Ovary (tissue), 9 donors: ENCODE data around the gene TSPAN14. TPM values are rescaled to one million over a fixed set of nuclear protein-coding genes. Genes with fewer than 3 reads are reported as not detected.

Experiments used
- DNase-seq, 5 donors: peaks; one replicate each; pipeline ENCODE4 v3.0.0-alpha.2; 2019 to 2020
- H3K27ac ChIP-seq, 2 donors: fragments of 200-600 bp; one replicate each; pipeline versions ENCODE4 v1.5.1 to v1.8.0; 2019 to 2022
- H3K27me3 ChIP-seq: fragments of 200-600 bp; one replicate; pipeline ENCODE4 v1.8.0; 2022
- H3K36me3 ChIP-seq: fragments of 200-600 bp; sonication (generic); one replicate; pipeline ENCODE4 v1.5.1; 2019
- H3K4me1 ChIP-seq: one replicate; pipeline ENCODE4 v1.8.1; 2013; ENCODE audit warnings: mild to moderate bottlenecking, moderate library complexity; ENCODE audit not compliant: insufficient read depth
- H3K4me3 ChIP-seq: fragments of 200-600 bp; sonication (generic); one replicate; pipeline ENCODE4 v1.5.1; 2017
- H3K9me3 ChIP-seq, 2 donors: fragments of 200-600 bp in 1 of 2; sonication (generic) in 1 of 2; one replicate each; pipeline versions ENCODE4 v1.5.1 to v1.8.1; 2013 to 2019; ENCODE audit warnings: mild to moderate bottlenecking in 1 of 2, moderate library complexity in 1 of 2
- CTCF ChIP-seq, 3 donors: fragments of 450-650 bp in 2 of 3; fragments of 200-600 bp in 1 of 3; IDR thresholded peaks; one replicate each; pipeline versions ENCODE4 v1.5.1 to v1.8.0; 2016 to 2022; ENCODE audit warnings: antibody characterized with exemption in 3 of 3, mild to moderate bottlenecking in 1 of 3
- EP300 ChIP-seq: sonication (generic); formaldehyde crosslinking; IDR thresholded peaks from one replicate; pipeline ENCODE4 v1.6.1; 2017; ENCODE audit warnings: antibody characterized with exemption
- POLR2A ChIP-seq: fragments of 450-650 bp; IDR thresholded peaks from one replicate; pipeline ENCODE4 v1.6.1; 2017; ENCODE audit warnings: antibody characterized with exemption, mild to moderate bottlenecking, moderate library complexity
- WGBS, 3 donors: extraction: QIAGEN DNeasy Blood & Tissue Kit in 1 of 3; methylation state at CpG; one replicate each; pipeline versions ENCODE4 v1.1.5 to v1.1.7; 2013 to 2017; 5-methylcytosine and 5-hydroxymethylcytosine counted together
- intact Hi-C, 4 donors: fragments of 100-400 bp; cut with DNase I; formaldehyde crosslinking; loops; one replicate each; pipeline versions ENCODE4 v1.11.0 to v1.15.1; 2022 to 2023
- polyA plus RNA-seq, 2 donors: library from polyadenylated mRNA; stranded (reverse); fragments of 200-250 nt in 1 of 2; fragments of 350-450 nt in 1 of 2; fragmentation: Illumina TruSeq in 1 of 2; extraction: RNeasy Lipid Tissue Mini Kit (QIAGEN cat#74804) in 1 of 2; gene quantifications; one replicate each; pipeline ENCODE4 v1.2.3, GENCODE V29; 2013 to 2014
- total RNA-seq, 7 donors: library from RNA; depleted of rRNA in 2 of 7; stranded (reverse); fragments of >200 nt in 2 of 7; fragmentation: NEBNext Ultra II Directional in 3 of 7; extraction: Animal tissue kit (Norgen Biotek cat#: 25700) in 3 of 7; gene quantifications; one replicate each; pipeline versions ENCODE4 v1.1.0 to v1.2.4, GENCODE V29; 2016 to 2023
- donor health status: DM: no; HTN: no; CAD: no; lungs with moderate emphysema.
- donor health status: DM: no; HTN: no; CAD: no.
- donor health status: Bipolar disorder and iron deficiency.
- donor health status: DM: yes; HTN: yes; CAD: no.
- donor health status: DM: no; HTN: no; CAD: no.
- donor health status: DM: yes; HTN: yes; CAD: no.

The TSPAN14 gene
- total and polyA plus RNA-seq, 9 donors: 35.4 to 103 (median 74.8) TPM

DNA sequence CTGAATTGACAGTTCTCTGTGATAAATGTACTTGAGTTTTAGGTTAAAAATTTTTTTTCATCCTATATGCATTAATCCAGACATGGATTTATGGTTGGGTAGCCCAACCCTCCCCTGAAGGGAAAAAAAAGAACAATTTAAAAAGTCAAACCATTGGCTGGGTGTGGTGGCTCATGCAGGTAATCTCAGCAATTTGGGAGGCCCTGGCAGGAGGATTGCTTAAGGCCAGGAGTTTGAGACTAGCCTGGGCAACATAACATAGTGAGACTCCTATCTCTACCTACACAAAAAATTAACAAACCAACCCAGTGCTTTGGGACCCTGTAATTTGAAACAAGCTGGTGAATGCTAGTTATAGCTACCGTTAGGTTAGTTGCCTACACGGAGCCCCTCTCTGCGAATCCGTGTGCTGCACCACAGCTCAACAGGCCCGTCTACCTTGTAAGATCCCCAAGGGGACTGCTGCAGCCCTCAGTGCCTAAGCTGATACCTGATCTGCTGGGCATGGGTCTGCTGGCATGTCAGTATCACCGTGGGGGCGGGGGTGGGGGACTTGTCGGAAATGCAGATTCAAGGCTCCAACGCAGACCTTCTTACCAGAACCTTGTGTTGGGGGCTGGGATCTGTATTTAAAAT is 32.8 kb downstream of the TSPAN14 start:
- Histone ChIP-seq H3K4me3 (no peak overlapping the region), H3K27me3 (no peaks in the 10 kb centered on the region), H3K4me1 (peaks cover 20% of the 10 kb centered on the region), H3K36me3 (no peaks in the 10 kb centered on the region), H3K27ac (no peak overlapping the region), H3K9me3 (no peaks in the 10 kb centered on the region)
- intact Hi-C loops: no loop called here
- 91 to 95% (median 93%) methylated on average over 9 of the region's 9 CpGs for WGBS, 3 donors
- DNase-seq: no peak
- no peak for TF ChIP-seq CTCF (IDR thresholded peaks at IDR 0.05)
- TF ChIP-seq EP300: no peak
- no peak for TF ChIP-seq POLR2A

DNA sequence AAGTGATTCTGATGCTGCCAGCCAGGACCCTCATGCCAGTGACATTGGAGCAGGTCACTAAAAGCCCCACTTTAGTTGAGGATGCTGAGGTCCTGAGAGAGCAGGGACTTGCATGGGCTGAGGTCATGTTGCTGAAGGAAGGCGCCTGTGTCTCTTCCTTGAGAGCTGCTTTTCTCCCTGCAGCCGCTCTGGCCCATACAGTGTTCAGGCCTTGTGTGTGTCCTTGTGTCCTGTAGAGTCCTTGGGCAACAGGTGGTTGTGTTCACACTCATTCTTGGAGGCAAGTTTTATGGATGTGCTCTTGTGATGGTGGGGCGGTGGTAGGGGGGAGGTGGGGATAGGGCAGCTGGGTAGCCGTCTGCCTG is 33.3 kb downstream of the TSPAN14 start:
- Histone ChIP-seq H3K36me3 (no peaks in the 10 kb centered on the region), H3K4me1 (peaks cover 20% of the 10 kb centered on the region), H3K4me3 (no peak overlapping the region), H3K9me3 (no peaks in the 10 kb centered on the region), H3K27me3 (no peaks in the 10 kb centered on the region), H3K27ac (no peak overlapping the region)
- intact Hi-C loops: no loop called here
- 92 to 93% (median 93%) methylated on average over 4 of the region's 4 CpGs for WGBS, 3 donors
- no peak for DNase-seq
- TF ChIP-seq POLR2A (no peak), EP300 (no peak), CTCF (IDR thresholded peaks at IDR 0.05) (no peak)

- intact Hi-C loops: no loop called here
- 90 to 96% (median 92%) methylated on average over 14 of the region's 14 CpGs for WGBS, 3 donors
- peaks cover 20% of the 10 kb centered on the region for H3K4me1 ChIP-seq
- TF ChIP-seq CTCF (IDR thresholded peaks at IDR 0.05) (no peak), POLR2A (no peak), EP300 (no peak)
- no peak for DNase-seq
- no peaks in the 10 kb centered on the region for H3K27me3 ChIP-seq
- no peak overlapping the region for H3K4me3 ChIP-seq
- no peaks in the 10 kb centered on the region for H3K36me3 ChIP-seq
- H3K9me3 ChIP-seq: no peaks in the 10 kb centered on the region
- H3K27ac ChIP-seq: no peak overlapping the region
Measured at GRCh38 chr10:80487791-80488538, 33.9 kb downstream of the TSPAN14 start.

DNA sequence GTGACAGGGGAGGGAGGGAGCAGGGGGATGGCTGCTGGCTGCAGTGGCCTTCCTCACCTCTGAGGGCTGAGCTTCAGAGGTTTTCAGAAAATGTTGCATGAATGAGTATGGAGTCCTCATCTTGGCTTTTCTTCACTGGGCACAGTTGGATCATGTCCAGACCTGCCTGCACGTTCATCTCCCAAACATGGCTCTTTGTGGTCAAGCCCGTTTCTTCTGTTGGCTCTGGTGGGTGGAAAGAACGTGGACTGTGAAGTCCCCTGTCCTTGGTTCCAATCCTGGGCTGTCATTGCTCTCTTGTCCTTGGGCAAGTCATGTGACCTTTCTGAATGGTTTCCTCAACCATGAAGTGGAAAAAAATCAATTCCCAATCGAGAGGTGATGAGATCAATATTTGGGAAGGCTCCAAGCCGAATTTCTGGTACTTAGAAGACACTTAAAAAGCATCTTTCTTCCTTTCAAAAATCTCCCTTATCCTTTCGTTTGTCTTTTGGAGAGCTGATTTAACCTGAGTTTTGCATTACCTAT is 34.5 kb downstream of the TSPAN14 start:
- Histone ChIP-seq H3K27me3 (no peaks in the 10 kb centered on the region), H3K36me3 (no peaks in the 10 kb centered on the region), H3K4me3 (no peak overlapping the region), H3K4me1 (peaks cover 21% of the 10 kb centered on the region), H3K9me3 (no peaks in the 10 kb centered on the region), H3K27ac (no peak overlapping the region)
- DNase-seq: no peak
- intact Hi-C loops: no loop called here
- no peak for TF ChIP-seq CTCF (IDR thresholded peaks at IDR 0.05)
- no peak for TF ChIP-seq EP300
- no peak for TF ChIP-seq POLR2A
- WGBS, 3 donors: 85 to 86% (median 85%) methylated on average over 6 of the region's 6 CpGs
